NB4 (cell line): ENCODE results near the gene TBC1D1.

Source experiments
- MAX ChIP-seq: IDR thresholded peaks from 2 replicates; pipeline ENCODE4 v1.6.1; 2011; ENCODE audit warnings: low read depth, low read length
- MYC ChIP-seq: IDR thresholded peaks from 2 replicates; pipeline ENCODE4 v1.6.1; 2011; ENCODE audit warnings: low read depth, low read length
- POLR2A ChIP-seq: IDR thresholded peaks from 2 replicates; pipeline ENCODE4 v1.6.1; 2011; ENCODE audit warnings: mild to moderate bottlenecking; ENCODE audit not compliant: insufficient read length; ENCODE audit errors: extremely low read depth
- TF ChIP-seq, protein P1 (sequence below): IDR thresholded peaks from one replicate; pipeline ENCODE4 v1.5.1; 2012; ENCODE audit warnings: low read depth, low read length

DNA sequence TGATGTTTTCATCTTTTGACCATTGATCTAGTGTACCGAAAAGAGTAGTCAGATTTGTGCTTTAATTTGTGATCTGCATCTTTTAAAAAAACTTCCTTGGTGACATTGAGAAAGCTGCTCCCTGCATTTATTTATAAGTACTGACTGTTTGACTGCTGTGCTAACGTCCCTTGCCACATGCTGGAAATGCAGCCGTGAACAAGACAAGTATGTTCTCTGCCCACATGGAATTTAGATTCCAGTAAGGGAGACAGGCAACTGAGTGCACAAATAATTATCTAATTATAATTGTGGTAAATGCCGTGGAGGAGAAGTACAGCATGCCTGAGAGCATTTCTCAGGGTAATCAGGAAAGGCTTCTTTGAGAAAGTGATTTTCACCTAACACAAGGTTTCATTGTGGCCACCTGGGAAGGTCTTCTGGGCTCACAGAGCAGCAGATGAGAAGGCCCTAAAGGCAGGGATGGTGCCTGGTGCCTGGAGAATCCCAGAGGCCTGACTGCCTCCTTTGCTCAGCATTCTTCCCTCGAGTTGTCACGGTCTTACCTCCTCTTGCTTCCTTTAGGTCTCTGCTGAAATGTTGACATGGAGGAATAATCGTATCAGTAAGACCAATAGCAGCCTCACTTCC is 125.1 kb downstream of the TBC1D1 start:
- TF ChIP-seq, protein P1, sequence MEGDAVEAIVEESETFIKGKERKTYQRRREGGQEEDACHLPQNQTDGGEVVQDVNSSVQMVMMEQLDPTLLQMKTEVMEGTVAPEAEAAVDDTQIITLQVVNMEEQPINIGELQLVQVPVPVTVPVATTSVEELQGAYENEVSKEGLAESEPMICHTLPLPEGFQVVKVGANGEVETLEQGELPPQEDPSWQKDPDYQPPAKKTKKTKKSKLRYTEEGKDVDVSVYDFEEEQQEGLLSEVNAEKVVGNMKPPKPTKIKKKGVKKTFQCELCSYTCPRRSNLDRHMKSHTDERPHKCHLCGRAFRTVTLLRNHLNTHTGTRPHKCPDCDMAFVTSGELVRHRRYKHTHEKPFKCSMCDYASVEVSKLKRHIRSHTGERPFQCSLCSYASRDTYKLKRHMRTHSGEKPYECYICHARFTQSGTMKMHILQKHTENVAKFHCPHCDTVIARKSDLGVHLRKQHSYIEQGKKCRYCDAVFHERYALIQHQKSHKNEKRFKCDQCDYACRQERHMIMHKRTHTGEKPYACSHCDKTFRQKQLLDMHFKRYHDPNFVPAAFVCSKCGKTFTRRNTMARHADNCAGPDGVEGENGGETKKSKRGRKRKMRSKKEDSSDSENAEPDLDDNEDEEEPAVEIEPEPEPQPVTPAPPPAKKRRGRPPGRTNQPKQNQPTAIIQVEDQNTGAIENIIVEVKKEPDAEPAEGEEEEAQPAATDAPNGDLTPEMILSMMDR = no peak
- TF ChIP-seq POLR2A = no peak
- TF ChIP-seq MAX = no peak
- TF ChIP-seq MYC = no peak
